ENCODE data around the gene PTPRD. TPM values are rescaled to one million over a fixed set of nuclear protein-coding genes. Genes with fewer than 3 reads are reported as not detected.

PTPRD gene
- total RNA-seq, 1 experiment from 2014 or later = 70.1 TPM

DNA sequence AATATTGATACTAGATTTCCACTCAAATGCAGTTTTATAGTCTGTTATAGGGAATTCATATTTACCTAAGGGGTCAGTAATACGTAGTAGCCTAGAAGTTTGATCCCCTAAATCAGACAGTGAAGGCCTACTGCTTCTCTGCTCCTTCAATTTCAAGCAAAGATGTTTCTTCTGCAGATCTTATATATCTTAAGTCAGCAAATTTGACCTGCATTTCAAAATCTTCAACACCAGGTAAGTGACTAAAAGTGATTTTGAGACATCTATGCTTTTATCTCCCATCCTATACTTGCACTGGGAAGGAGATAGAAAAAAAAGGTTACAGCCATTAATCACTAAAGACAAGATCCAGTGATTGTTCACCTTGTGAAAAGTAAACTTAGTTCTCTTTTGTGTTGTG lies 363.9 kb downstream of the PTPRD start:
- H3K27me3 Mint-ChIP-seq (ENCODE audit: insufficient read depth, unreplicated experiment) = no peaks in the 10 kb centered on the region
- Histone ChIP-seq H3K27me3 (replicated peaks; ENCODE audit: control insufficient read depth, insufficient read depth, low read length) (no peaks in the 10 kb centered on the region), H3K4me3 (ENCODE audit: low read depth, low read length) (no peak overlapping the region), H3K4me1 (no peaks in the 10 kb centered on the region), H3K36me3 (ENCODE audit: control insufficient read depth, insufficient read depth, low read length) (no peaks in the 10 kb centered on the region), H3K9me3 (no peaks in the 10 kb centered on the region)
- DNase-seq = no peak
- no peak overlapping the region for H3K27ac Mint-ChIP-seq (ENCODE audit: unreplicated experiment)
- intact Hi-C loops (cut with micrococcal nuclease; ENCODE audit: unreplicated experiment) = no loop called here
- H3K36me3 Mint-ChIP-seq (ENCODE audit: insufficient read depth, unreplicated experiment) = no peaks in the 10 kb centered on the region
- H3K4me3 Mint-ChIP-seq (ENCODE audit: unreplicated experiment) = no peak overlapping the region
- no peaks in the 10 kb centered on the region for H3K4me1 Mint-ChIP-seq (ENCODE audit: low read depth, unreplicated experiment)
- ChIA-PET POLR2A (no interaction called here), CTCF (no interaction called here)
- BruUV-seq (replicated peaks) = no TSS peak
- TF ChIP-seq, protein P1, sequence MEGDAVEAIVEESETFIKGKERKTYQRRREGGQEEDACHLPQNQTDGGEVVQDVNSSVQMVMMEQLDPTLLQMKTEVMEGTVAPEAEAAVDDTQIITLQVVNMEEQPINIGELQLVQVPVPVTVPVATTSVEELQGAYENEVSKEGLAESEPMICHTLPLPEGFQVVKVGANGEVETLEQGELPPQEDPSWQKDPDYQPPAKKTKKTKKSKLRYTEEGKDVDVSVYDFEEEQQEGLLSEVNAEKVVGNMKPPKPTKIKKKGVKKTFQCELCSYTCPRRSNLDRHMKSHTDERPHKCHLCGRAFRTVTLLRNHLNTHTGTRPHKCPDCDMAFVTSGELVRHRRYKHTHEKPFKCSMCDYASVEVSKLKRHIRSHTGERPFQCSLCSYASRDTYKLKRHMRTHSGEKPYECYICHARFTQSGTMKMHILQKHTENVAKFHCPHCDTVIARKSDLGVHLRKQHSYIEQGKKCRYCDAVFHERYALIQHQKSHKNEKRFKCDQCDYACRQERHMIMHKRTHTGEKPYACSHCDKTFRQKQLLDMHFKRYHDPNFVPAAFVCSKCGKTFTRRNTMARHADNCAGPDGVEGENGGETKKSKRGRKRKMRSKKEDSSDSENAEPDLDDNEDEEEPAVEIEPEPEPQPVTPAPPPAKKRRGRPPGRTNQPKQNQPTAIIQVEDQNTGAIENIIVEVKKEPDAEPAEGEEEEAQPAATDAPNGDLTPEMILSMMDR (IDR thresholded peaks at IDR 0.05; ENCODE audit: insufficient read depth in 1 of 2, low read depth in 1 of 2, low read length in 1 of 2, severe bottlenecking in 1 of 2, unreplicated experiment in 1 of 2) = no peak
- no peaks in the 10 kb centered on the region for H3K9me3 Mint-ChIP-seq (ENCODE audit: unreplicated experiment)

DNA sequence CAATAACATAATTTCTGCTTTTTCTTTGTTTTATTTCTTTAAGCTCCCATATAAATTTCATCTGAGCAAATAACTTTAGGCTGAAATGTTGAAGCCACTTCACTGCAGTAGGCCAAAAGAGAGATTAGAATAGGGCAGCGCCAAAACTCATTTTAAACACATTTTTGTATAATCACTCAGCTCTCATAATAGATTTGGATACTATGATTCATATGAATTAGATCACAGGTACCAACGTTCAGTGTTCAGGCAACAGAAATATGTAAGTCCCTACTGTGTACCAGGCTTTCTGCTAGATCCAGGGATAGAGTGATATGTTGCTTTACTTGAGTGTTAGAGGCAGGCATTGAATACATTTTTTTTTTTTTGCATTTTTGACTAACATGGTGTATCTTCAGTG lies 370.5 kb downstream of the PTPRD start:
- H3K4me1 ChIP-seq = no peaks in the 10 kb centered on the region
- H3K27ac Mint-ChIP-seq (ENCODE audit: unreplicated experiment) = no peak overlapping the region
- TF ChIP-seq, protein P1 (IDR thresholded peaks at IDR 0.05; ENCODE audit: insufficient read depth in 1 of 2, low read depth in 1 of 2, low read length in 1 of 2, severe bottlenecking in 1 of 2, unreplicated experiment in 1 of 2) = no peak
- no peaks in the 10 kb centered on the region for H3K9me3 ChIP-seq
- no TSS peak for BruUV-seq (replicated peaks)
- no peaks in the 10 kb centered on the region for H3K4me1 Mint-ChIP-seq (ENCODE audit: low read depth, unreplicated experiment)
- no peak for DNase-seq
- no peaks in the 10 kb centered on the region for H3K27me3 ChIP-seq (replicated peaks; ENCODE audit: control insufficient read depth, insufficient read depth, low read length)
- H3K27me3 Mint-ChIP-seq (ENCODE audit: insufficient read depth, unreplicated experiment) = no peaks in the 10 kb centered on the region
- no peaks in the 10 kb centered on the region for H3K36me3 Mint-ChIP-seq (ENCODE audit: insufficient read depth, unreplicated experiment)
- no peak overlapping the region for H3K4me3 ChIP-seq (ENCODE audit: low read depth, low read length)
- ChIA-PET CTCF (no interaction called here), POLR2A (no interaction called here)
- H3K4me3 Mint-ChIP-seq (ENCODE audit: unreplicated experiment) = no peak overlapping the region
- no peaks in the 10 kb centered on the region for H3K36me3 ChIP-seq (ENCODE audit: control insufficient read depth, insufficient read depth, low read length)
- H3K9me3 Mint-ChIP-seq (ENCODE audit: unreplicated experiment) = no peaks in the 10 kb centered on the region
- intact Hi-C loops (cut with micrococcal nuclease; ENCODE audit: unreplicated experiment) = no loop called here

DNA sequence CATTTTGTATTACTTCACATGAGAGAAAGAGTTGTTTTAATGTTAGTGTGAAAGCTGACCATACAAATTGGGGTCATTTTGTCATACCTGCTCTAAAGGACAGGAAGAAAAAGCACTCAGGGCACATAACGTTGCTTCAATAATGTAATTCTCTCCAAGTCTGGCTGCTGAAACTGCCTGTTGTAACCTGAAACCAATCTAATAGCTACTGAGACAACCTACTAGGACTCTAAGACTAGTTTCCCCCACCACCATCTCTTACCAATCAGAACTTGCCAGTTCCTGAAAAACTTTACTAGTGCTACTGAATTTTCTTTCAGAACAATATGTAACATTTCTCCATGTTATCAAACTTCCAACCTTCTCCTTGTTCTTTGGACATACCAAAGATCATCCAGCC lies 374.7 kb downstream of the PTPRD start:
- H3K9me3 ChIP-seq = no peaks in the 10 kb centered on the region
- H3K27ac Mint-ChIP-seq (ENCODE audit: unreplicated experiment) = no peak overlapping the region
- no peaks in the 10 kb centered on the region for H3K4me1 Mint-ChIP-seq (ENCODE audit: low read depth, unreplicated experiment)
- intact Hi-C loops (cut with micrococcal nuclease; ENCODE audit: unreplicated experiment) = no loop called here
- ChIA-PET CTCF (no interaction called here), POLR2A (no interaction called here)
- H3K4me1 ChIP-seq = no peaks in the 10 kb centered on the region
- H3K27me3 ChIP-seq (replicated peaks; ENCODE audit: control insufficient read depth, insufficient read depth, low read length) = no peaks in the 10 kb centered on the region
- no TSS peak for BruUV-seq (replicated peaks)
- no peaks in the 10 kb centered on the region for H3K9me3 Mint-ChIP-seq (ENCODE audit: unreplicated experiment)
- no peak overlapping the region for H3K4me3 Mint-ChIP-seq (ENCODE audit: unreplicated experiment)
- no peaks in the 10 kb centered on the region for H3K36me3 Mint-ChIP-seq (ENCODE audit: insufficient read depth, unreplicated experiment)
- H3K36me3 ChIP-seq (ENCODE audit: control insufficient read depth, insufficient read depth, low read length) = no peaks in the 10 kb centered on the region
- no peaks in the 10 kb centered on the region for H3K27me3 Mint-ChIP-seq (ENCODE audit: insufficient read depth, unreplicated experiment)
- no peak overlapping the region for H3K4me3 ChIP-seq (ENCODE audit: low read depth, low read length)
- TF ChIP-seq, protein P1 (IDR thresholded peaks at IDR 0.05; ENCODE audit: insufficient read depth in 1 of 2, low read depth in 1 of 2, low read length in 1 of 2, severe bottlenecking in 1 of 2, unreplicated experiment in 1 of 2) = no peak
- no peak for DNase-seq
